Common myeloid progenitor, CD34-positive (primary cell): ENCODE data around the gene CAPRIN1.
"Not testable (repeated sequence)": the region's sequence is repeated elsewhere in the genome, so short reads cannot be mapped to it uniquely, and the experiment has no call there.

Experiments
- CTCF ChIA-PET: fragments of 350-600 bp; sonication (Branson Sonifier 250); formaldehyde crosslinking; loops from one replicate; lab custom pipeline; 2021; ENCODE audit warnings: antibody characterized with exemption; lab: Charles Lee
- POLR2A ChIA-PET: fragments of 350-600 bp; sonication (Branson Sonifier 250); formaldehyde crosslinking; loops from one replicate; lab custom pipeline; 2021; ENCODE audit warnings: antibody characterized with exemption; lab: Charles Lee
- DNase-seq, 3 donors: peaks; one replicate each; pipeline versions ENCODE4 v3.0.0 to v3.0.0-alpha.2; 2013
- H3K27ac ChIP-seq, 2 experiments: 1 replicate in 1 of 2; 2 replicates in 1 of 2; pipeline ENCODE4 v1.7.0; 2013; ENCODE audit warnings: inconsistent platforms in 2 of 2, low read length in 2 of 2, mild to moderate bottlenecking in 2 of 2, low read depth in 1 of 2, moderate library complexity in 1 of 2; ENCODE audit not compliant: severe bottlenecking in 2 of 2, insufficient read depth in 1 of 2, poor library complexity in 1 of 2
- H3K27me3 ChIP-seq, 5 experiments: replicated peaks in 2 of 5; 1 replicate in 3 of 5; 2 replicates in 2 of 5; pipeline versions ENCODE4 v1.6.1 to v1.7.0; 2013; ENCODE audit warnings: low read length in 4 of 5, mild to moderate bottlenecking in 2 of 5, moderate library complexity in 2 of 5, inconsistent platforms in 1 of 5; ENCODE audit not compliant: insufficient read depth in 5 of 5, control insufficient read depth in 4 of 5
- H3K36me3 ChIP-seq, 4 experiments: 1 replicate in 2 of 4; 2 replicates in 2 of 4; pipeline versions ENCODE4 v1.6.1 to v1.7.0; 2013; ENCODE audit warnings: low read length in 3 of 4, control low read depth in 1 of 4, mild to moderate bottlenecking in 1 of 4; ENCODE audit not compliant: control insufficient read depth in 4 of 4, insufficient read depth in 4 of 4
- H3K4me1 ChIP-seq, 4 experiments: 1 replicate in 3 of 4; 2 replicates in 1 of 4; pipeline versions ENCODE4 v1.6.1 to v1.7.1; 2013; ENCODE audit warnings: low read length in 3 of 4, mild to moderate bottlenecking in 3 of 4, control low read depth in 1 of 4, inconsistent platforms in 1 of 4, moderate library complexity in 1 of 4; ENCODE audit not compliant: control insufficient read depth in 4 of 4, insufficient read depth in 4 of 4; ENCODE audit errors: control extremely low read depth in 1 of 4
- H3K4me3 ChIP-seq, 7 experiments: 1 replicate in 4 of 7; 2 replicates in 3 of 7; pipeline versions ENCODE4 v1.5.1 to v1.7.0; 2013; ENCODE audit warnings: mild to moderate bottlenecking in 7 of 7, low read length in 6 of 7, moderate library complexity in 6 of 7, inconsistent platforms in 2 of 7, low read depth in 2 of 7, control low read depth in 1 of 7; ENCODE audit not compliant: insufficient read depth in 4 of 7, control insufficient read depth in 1 of 7; ENCODE audit errors: extremely low read depth in 1 of 7
- H3K9me3 ChIP-seq, 5 experiments: 1 replicate in 4 of 5; 2 replicates in 1 of 5; pipeline versions ENCODE4 v1.6.1 to v1.7.1; 2013; ENCODE audit warnings: low read length in 4 of 5, mild to moderate bottlenecking in 2 of 5, inconsistent platforms in 1 of 5, low read depth in 1 of 5, moderate library complexity in 1 of 5; ENCODE audit not compliant: control insufficient read depth in 4 of 5, insufficient read depth in 2 of 5; ENCODE audit errors: control extremely low read depth in 1 of 5
- WGBS: methylation state at CpG from one replicate; pipeline ENCODE4 v1.1.5; 2013; ENCODE audit not compliant: insufficient coverage; 5-methylcytosine and 5-hydroxymethylcytosine counted together

Gene CAPRIN1

DNA sequence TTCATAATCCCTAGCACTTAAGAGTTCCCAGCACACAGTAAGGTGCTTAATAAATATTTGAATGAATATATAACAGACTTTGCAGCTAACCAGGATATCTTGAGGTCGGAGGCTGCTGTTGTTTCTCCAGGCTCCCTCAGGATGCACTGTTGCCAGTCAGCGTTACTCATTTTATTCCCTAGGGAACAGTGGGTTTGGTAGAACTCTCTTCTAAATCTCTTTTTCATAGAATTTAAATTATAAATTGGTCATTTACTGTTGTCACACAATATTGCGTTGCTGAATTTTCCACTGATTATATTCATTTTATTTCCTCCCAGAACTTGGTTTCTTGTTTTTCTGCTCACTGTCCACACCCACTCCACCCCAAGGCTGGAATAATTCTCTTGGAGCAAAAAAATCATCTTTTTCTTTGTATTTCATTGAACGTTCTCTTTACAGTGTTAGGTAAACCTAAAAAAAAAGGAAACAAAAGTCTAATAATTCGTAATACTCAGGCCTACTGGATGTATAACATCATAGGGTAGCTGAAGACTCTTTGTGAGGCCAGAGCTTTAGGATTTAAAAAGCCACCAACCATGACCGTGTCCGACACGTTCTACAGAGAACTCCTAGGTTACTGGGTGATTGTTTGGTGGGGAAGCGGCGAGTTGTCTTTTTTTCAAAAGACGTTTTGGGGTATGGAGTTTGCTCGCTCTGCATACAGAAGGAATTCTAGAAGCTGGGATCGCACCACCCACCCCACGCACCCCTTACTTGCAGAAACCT lies 766 bp upstream of the CAPRIN1 start:
- 19% methylated on average over 4 of the region's 14 CpGs for WGBS
- H3K27me3 ChIP-seq: no peaks in the 10 kb centered on the region
- ChIA-PET POLR2A (interaction anchor here (0.7 to 1.5 kb wide), 3 partner anchors 26 to 986 kb away, joined by 3 to 4 read pairs (median 3); partner anchors contain the start of gene NAT10), CTCF (interaction anchor here (0.6 to 1.5 kb wide), 5 partner anchors 30 to 419 kb away, joined by 3 to 7 read pairs (median 3); no protein-coding TSS in a partner anchor)
- no peaks in the 10 kb centered on the region for H3K9me3 ChIP-seq
- H3K36me3 ChIP-seq: peaks cover 0 to 19% (median 6%) of the 10 kb centered on the region in 4 experiments
- H3K27ac ChIP-seq: peak overlapping the region; percentile 100
- H3K4me3 ChIP-seq: peak overlapping the region in 6 of 7 experiments; percentile 79 to 99 (median 98)
- no peak for DNase-seq
- H3K4me1 ChIP-seq: peaks cover 13 to 36% (median 26%) of the 10 kb centered on the region in 4 experiments

GRCh38 chr11:34052036-34052607 lies 591 bp downstream of the CAPRIN1 start:
- Histone ChIP-seq H3K36me3 (peaks cover 0 to 29% (median 8%) of the 10 kb centered on the region in 4 experiments), H3K9me3 (no peaks in the 10 kb centered on the region), H3K4me1 (peaks cover 23 to 46% (median 35%) of the 10 kb centered on the region in 4 experiments), H3K4me3 (peak overlapping the region; percentile 79 to 99 (median 98)), H3K27ac (peak overlapping the region; percentile 100), H3K27me3 (no peaks in the 10 kb centered on the region)
- WGBS: 0% methylated on average over 61 of the region's 82 CpGs
- POLR2A ChIA-PET: interaction anchor here (1.5 kb wide), 1 partner anchor 53 kb away, joined by 4 read pairs; the partner anchor contains the start of gene NAT10
- CTCF ChIA-PET: interaction anchor here (1.2 kb wide), 1 partner anchor 12 kb away, joined by 3 read pairs; no protein-coding TSS in a partner anchor
- peak; percentile 88 to 95 (median 93) for DNase-seq

GRCh38 chr11:34052608-34053160 lies 1.2 kb downstream of the CAPRIN1 start:
- peak overlapping the region; percentile 90 to 100 for H3K27ac ChIP-seq
- H3K27me3 ChIP-seq: no peaks in the 10 kb centered on the region
- H3K36me3 ChIP-seq: peaks cover 0 to 32% (median 9%) of the 10 kb centered on the region in 4 experiments
- H3K4me3 ChIP-seq: peak overlapping the region; percentile 79 to 99 (median 98)
- H3K4me1 ChIP-seq: peaks cover 24 to 51% (median 37%) of the 10 kb centered on the region in 4 experiments
- ChIA-PET POLR2A (no interaction called here), CTCF (interaction anchor here (1.0 to 1.2 kb wide), 2 partner anchors 12 to 185 kb away, joined by 3 read pairs; no protein-coding TSS in a partner anchor)
- 0% methylated on average over 35 of the region's 40 CpGs for WGBS
- DNase-seq: peak in 1 of 3 donors; percentile 35
- H3K9me3 ChIP-seq: no peaks in the 10 kb centered on the region

GRCh38 chr11:34053161-34053686 lies 1.7 kb downstream of the CAPRIN1 start:
- DNase-seq: peak; percentile 88 to 94 (median 93)
- Histone ChIP-seq H3K27ac (peak overlapping the region; percentile 90 to 100), H3K4me3 (peak overlapping the region; percentile 79 to 99 (median 98)), H3K27me3 (no peaks in the 10 kb centered on the region), H3K9me3 (no peaks in the 10 kb centered on the region), H3K4me1 (peaks cover 24 to 54% (median 39%) of the 10 kb centered on the region in 4 experiments), H3K36me3 (peaks cover 0 to 32% (median 9%) of the 10 kb centered on the region in 4 experiments)
- 0% methylated on average over 12 of the region's 24 CpGs for WGBS
- CTCF ChIA-PET: interaction anchor here (1.0 to 1.2 kb wide), 2 partner anchors 11 to 185 kb away, joined by 3 read pairs; no protein-coding TSS in a partner anchor
- POLR2A ChIA-PET: no interaction called here

GRCh38 chr11:34054351-34054750 lies 2.8 kb downstream of the CAPRIN1 start:
- Histone ChIP-seq H3K36me3 (peaks cover 3 to 39% (median 10%) of the 10 kb centered on the region in 4 experiments), H3K27ac (peak overlapping the region in 1 of 2 experiments; percentile 100), H3K4me3 (peak overlapping the region in 6 of 7 experiments; percentile 79 to 99 (median 98)), H3K4me1 (peaks cover 24 to 64% (median 43%) of the 10 kb centered on the region in 4 experiments)
- CTCF ChIA-PET, DNase-seq, H3K27me3 ChIP-seq, H3K9me3 ChIP-seq, POLR2A ChIA-PET: not testable (repeated sequence)
- 86% methylated on average over 6 of the region's 11 CpGs for WGBS

DNA sequence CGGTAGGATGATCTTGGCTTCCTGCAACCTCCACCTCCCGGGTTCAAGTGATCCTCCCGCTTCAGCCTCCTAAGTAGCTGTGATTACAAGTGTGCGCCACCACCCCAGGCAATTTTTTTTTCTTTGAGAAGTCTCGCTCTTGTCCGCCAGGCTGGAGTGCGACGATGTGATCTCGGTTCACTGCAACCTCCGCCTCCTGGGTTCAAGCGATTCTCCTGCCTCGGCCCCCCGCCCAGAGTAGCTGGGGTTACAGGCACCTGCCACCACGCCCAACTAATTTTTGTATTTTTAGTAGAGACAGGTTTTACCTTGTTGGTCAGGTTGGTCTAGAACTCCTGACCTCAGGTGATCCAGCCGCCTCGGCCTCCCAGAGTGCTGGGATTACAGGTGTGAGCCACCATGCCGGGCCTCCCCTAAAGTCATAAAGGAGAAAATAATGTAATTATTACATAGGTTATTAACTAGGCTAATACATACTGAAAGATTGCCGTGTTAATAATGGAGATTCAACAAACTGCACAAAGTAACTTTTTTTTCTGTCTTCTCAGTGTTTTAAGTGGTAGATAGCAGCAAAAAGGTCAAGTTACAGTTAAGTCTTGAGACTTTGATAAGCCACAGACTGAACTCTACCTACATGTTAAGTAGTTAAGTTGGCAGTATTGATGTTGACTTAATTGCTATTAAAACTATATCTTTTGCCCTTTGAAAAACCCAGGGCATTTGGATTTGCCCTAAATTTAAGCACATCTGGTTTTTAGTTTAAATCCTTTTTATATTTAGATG lies 3.9 kb downstream of the CAPRIN1 start:
- 95% methylated on average over 10 of the region's 18 CpGs for WGBS
- H3K4me1 ChIP-seq: peaks cover 22 to 60% (median 42%) of the 10 kb centered on the region in 4 experiments
- DNase-seq: no peak
- POLR2A ChIA-PET: no interaction called here
- H3K27ac ChIP-seq: peak overlapping the region; percentile 40 to 100
- no peaks in the 10 kb centered on the region for H3K9me3 ChIP-seq
- CTCF ChIA-PET: no interaction called here
- peaks cover 8 to 43% (median 12%) of the 10 kb centered on the region in 4 experiments for H3K36me3 ChIP-seq
- H3K27me3 ChIP-seq: no peaks in the 10 kb centered on the region
- H3K4me3 ChIP-seq: peak overlapping the region in 3 of 7 experiments; percentile 8 to 99 (median 33)
